NCI-H510A (cell line): ENCODE results near the gene BID.

Source experiments
- DNase-seq: peaks from one replicate; lab custom pipeline; 2025; lab: John Stamatoyannopoulos, UW

Gene BID

DNA sequence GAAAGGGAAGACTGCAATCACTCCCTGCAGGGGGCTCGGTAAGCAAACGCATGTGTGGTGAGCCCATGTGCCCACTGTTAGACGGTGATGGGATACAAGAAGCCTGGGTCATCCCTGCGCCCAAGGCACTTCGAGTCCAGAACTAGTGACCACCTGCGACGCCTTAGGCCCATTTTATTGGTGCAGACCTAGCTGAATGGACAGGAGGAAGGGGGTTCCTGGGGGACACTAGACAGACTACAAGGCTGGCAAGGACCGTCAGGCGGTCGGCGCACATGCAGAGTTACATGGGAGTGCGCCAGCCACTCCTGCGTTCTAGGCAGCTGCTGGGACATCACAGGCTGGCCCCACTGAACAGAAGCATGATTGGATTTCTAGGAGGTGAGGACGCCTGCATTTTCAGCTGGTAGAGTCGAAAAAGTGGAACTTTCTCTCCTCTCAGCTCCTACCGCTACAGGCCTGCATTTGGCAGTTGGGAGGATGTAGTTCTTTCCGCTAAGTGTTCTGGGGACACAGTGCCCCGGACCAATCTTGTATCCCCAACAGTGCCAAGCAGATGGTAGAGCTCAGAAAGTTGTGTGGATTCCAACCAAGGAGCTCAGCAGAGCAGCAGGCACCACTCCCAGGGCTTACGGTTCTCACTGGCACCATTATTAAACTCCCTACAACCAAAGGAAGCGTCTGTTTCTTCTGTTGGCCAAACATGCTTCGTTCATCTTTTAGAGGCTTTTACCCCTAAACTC lies 35.7 kb downstream of the BID start:
- DNase-seq = no peak

DNA sequence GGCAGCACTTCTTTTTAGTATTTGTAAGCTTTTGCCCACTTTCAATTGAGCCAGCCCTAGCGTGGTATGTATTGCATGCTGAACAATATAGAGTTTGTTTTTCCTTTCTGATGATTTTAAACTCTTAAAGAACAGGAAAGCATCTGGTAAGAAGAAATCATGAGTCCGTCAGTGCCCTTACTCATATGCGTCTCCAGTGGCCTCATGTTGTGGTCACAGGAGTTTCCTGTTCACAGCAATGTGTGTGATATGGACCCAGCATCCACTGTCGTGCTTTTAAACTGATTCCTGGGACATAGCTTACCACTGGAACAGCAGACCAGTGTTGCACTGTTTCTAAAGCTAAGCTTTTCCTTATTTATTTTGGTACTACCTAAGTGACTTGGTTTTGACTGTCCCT lies 40.1 kb downstream of the BID start:
- DNase-seq = no peak

DNA sequence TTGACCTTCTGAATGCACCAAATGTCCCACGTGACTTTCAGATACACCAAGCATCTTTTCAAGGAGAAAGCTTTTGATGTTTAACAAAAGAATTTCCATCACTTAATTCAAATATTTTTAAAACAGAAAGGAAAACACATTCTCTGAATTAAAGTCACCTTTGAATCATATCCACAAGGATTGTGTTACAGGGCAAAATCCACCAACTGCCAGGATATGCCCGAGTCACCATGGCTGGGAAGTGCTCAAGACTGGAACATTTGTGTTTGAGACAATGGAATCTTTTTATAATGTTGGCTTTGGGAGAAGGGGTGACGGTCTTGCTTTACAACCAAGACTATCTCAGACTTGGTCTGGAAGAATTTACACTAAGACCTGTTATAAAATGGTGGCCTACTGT lies 40.8 kb downstream of the BID start:
- DNase-seq = no peak

DNA sequence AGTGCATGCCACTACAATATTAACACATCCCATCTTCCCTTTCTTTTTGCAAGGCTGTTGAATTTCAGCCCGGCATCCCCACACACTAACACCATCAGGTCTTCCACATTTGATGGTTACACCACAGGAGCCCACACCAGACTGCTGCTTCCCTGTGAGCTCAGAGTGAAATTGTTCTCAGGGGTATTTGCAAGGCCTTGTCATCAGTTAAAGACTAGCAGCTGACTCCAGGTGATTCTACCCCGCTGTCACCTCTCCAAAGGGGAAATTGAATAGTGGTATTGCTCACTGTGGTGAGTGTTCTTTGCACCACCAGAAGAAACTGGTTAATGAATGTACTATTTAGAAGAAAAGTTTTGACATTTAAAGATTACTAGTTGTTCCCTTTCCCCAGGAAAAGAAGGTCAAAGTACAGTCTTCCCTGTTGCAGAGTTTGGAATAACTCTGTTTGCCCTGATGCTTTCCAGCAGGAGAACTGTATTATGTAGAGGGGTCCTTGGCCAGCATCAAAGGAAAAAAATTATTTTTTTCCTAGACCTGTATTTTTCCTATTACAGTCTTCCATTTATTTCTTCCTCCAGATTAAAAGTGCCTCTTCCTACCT lies 41.9 kb downstream of the BID start:
- no peak for DNase-seq

DNA sequence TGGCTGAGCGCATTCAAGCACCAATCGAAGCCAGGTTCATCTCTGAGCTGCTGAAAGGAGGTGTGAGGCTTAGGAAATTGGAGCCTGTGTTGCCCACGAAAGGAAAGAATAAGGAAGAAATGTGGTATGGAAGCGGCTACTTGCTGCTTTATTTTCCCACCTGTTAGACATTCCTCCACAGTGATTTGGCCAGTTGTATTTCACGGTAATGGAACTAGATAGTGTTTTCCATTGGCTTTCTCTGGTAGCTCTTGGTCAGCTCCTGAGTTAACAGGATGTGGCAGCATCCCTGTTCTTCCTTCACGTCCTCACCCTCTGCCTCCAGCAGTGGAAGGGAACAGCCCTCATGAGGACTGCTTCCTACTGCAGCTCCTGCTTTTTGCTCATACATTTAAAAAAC lies 44.7 kb downstream of the BID start:
- no peak for DNase-seq

DNA sequence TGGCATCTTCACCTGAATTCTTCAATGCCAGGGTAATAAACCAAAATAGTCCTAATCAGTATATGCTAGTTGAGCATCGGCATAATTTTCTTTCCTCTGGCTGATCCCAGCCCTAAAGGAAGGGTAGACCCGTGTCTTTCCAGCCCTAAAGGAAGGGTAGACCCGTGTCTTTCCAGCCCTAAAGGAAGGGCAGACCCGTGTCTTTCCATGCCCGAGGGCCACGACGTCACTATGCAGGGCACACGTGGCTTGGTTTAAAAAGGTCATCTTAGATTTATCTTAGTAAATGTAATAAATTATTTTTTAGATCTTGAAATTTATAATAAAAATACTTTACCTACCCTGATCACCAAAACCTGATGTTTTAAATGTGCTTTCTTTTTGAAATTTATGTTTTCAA lies 45.5 kb downstream of the BID start:
- no peak for DNase-seq

DNA sequence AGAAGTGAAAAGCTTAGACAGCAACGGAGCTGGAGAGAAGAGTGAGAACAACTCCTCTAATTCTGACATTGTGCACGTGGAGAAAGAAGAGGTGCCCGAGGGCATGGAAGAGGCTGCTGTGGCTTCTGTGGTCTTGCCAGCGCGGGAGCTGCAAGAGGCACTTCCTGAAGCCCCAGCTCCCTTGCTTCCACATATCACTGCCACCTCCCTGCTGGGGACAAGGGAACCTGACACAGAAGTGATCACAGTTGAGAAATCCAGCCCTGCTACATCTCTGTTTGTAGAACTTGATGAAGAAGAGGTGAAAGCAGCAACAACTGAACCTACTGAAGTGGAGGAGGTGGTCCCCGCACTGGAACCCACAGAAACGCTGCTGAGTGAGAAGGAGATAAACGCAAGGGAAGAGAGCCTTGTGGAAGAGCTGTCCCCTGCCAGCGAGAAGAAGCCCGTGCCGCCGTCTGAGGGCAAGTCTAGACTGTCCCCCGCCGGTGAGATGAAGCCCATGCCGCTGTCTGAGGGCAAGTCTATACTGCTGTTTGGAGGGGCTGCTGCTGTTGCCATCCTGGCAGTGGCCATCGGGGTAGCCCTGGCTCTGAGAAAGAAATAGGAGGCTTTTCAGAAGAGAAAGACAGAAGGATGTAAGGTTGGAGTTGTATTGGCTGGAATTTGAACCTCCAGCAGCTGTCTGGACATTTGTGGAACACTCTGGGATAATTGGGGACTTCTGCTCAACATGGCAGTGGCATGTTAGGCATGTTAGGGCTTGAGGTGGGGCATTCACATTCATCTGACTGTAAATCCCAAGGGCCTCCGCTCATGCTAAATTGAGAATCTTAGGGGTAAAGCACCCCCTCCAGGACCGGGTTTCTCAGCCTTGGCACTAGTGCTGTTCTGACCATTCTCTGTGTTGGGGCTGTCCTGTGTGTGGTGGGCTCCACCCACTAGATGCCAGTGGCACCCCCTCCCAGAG lies 47.1 kb downstream of the BID start:
- DNase-seq = no peak

DNA sequence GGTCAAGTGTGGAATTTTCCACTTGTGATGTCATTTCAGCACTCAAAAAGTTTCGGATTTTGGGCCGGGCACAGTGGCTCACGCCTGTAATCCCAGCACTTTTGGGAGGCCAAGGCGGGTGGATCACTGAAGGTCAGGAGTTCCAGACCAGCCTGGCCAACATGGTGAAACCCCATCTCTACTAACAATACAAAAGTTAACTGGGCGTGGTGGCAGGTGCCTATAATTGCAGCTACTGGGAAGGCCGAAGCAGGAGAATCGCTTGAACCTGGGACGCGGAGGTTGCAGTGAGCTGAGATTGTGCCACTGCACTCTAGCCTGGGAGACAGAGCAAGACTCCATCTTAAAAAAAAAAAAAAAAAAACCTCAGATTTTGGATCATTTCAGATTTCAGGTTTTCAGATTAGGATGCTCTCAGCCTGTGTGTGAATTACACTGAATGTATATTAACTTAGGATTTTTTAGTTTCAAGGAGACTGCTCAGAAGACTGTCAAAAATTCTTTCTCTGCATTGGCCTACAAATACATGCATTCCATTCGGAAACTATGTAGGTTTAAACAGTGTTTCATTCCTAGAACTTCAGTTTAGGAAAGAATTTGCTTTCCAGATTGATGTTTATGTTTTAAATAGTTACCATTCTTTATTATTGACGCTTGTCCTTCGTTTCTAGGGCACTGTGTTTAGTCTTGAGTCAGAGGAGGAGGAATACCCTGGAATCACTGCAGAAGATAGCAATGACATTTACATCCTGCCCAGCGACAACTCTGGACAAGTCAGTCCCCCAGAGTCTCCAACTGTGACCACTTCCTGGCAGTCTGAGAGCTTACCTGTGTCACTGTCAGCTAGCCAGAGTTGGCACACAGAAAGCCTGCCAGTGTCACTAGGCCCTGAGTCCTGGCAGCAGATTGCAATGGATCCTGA lies 48.0 kb downstream of the BID start:
- DNase-seq = no peak

DNA sequence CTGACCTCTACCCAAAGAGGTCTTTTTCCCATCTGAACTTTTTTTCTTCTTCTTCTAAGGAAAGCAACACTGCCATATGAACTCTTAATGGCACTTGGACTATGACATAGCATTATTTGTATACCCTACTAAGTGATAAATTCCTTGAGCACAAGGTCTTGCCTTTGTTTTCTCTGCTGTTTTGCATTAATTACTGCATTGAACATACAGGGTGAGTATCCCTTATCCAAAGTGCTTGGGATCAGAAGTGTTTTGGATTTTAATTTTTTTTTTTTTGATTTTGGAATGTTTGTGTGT lies 48.8 kb downstream of the BID start:
- no peak for DNase-seq

DNA sequence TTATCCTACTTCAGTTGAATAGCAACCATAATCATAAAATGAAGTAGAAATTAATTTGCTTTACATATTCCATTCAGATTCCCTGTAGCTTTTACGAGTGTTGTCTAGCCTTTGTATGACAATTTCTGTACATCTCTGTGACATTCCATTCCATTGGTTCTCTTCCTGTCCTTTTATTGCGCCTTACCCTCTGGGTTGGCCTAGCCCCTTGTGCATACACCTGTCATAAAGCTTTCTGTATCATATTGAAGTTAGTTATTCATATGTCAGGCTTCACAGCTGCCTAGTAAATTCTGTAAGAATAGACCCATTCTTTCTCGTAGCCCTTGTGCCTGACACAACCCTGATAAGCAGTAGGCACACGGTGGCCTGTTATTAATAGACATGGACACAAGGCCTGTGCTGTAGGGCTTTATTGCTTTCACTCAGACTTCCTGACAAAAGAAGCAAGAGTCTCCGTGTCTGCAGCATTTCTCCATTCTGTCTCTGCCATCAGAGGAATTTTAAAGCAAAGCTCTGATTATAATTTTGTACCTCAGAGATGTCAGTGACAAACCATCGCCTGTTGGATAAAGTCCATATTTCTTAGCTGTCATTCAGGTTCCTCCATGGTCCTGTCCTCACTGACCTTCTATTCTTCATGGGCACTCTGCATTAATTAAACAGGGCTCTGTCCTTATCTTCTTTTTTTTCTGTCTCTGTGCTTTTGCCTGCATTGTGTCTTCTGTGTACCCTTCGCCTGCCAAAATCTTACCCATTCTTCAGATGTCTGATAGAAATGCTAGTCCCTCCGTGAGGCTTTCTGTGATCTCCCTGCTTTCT lies 49.4 kb downstream of the BID start:
- no peak for DNase-seq

DNA sequence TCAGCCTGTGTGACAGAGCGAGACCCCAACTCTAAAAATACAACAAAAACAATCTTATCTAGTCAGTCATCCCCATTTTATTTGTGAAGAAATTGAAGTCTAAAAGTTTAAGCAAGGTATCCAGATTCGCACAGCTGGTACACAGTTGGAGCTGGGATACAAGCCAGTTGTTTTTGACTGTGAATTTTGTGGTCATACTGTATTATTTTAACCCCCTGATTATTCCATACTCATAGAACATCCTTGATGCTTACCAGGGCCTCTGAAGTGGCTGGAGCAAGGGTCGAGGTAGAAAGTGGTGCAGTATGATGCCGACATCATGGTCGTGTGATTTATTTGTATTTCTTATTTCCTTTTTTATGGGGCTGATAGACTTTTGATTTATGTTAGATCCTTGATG lies 50.0 kb downstream of the BID start:
- no peak for DNase-seq

DNA sequence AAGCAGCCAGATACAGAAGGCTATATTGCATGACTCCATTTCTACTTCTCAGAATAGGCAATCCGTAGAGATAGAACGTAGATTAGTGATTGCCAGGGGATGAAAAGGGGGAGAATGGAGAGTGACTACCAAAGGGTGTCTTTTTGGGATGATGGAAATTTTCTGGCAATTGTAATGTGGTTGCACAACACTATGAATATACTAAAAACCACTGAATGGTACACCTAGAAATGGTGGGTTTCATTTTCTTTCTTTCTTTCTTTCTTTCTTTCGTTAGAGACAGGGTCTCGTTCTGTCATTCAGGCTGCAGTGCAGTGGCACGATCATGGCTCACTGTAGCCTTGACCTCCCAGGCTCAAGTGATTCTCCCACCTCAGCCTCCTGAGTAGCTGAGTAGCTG lies 54.4 kb downstream of the BID start:
- no peak for DNase-seq

DNA sequence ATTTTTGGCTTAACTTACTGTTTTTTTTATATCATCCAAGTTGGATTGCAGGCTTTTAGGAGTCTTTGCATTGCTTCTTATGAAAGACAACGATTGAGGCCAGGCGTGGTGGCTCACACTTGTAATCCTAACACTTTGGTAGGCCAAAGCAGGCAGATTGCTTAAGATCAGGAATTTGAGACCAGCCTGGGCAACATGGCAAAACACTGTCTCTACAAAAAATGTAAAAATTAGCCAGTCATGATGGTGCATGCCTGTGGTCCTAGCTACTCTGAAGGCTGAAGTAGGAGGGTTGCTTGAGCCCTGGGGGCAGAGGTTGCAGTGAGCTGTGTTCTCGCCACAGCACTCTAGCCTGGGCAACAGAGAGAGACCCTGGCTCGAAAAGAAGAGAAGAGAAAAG lies 56.6 kb downstream of the BID start:
- no peak for DNase-seq

DNA sequence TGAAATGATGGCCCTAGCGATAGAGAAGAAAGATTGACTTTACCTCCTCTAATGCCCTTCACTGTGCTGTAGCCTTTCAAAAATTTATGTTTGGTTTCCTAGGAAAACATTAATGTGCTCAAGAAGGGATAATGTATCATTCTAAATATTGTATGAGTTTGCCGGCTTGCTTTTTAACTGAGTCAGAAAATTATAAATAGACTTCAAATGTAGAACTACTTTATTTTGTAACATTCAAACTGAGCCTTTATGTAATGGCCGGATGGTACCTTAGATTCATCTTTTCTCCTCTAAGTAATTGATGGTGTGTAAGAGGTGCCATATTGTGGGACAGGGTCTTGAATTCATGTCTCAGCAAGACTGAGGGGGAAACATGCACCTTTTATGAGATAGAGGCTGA lies 57.7 kb downstream of the BID start:
- no peak for DNase-seq

DNA sequence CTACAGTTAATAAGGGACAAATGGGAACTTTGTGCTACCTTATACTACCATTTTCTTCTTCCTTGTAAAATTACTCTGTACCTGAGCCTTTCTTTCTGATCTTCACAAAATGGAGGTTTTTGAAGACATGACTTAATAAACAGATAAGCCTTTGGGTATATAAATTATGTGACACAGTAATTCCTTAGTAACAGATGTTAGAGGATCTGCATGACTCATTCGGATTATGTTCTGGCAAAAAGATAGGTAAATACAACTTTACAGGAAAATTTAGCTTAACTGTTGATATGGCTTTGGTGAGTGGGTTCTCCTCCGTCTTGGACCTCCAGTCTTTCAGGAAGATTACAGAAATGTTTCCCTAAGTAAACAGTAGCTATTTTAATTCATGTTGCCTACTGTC lies 61.8 kb downstream of the BID start:
- DNase-seq = no peak

DNA sequence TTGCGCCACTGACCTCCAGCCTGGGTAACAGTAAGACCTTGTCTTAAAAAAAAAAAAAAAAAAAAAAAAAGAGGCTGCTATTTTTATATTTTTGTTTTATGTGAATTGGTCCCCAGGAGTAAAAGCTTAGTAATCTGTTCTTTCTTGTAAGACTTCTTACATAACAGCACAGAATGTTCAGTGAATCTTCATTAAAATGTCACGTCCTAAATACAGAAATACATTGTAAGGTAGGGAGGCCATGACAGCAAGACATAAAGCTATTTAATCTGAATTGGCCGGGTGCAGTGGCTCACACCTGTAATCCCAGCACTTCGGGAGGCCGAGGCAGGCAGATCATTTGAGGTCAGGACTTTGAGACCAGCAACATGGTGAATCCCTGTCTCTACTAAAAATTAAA lies 64.2 kb downstream of the BID start:
- no peak for DNase-seq

DNA sequence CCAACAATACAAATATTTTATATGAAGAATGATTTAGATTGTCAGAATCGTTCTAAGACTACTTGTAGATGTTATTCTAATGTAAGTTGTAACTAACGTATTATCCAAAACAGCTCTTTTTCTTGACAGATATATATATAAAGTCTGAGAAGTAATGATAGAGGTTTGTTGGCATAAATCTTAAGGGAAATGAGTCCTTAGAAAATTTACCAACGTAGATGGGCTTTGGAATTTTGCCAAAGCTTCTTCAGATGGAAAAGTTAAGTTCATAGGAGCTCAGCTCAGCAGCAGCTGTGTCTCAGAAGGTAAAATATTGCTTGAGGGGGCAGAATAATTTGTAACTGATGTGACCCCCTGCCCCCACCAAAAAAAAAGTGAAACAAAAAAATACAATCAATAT lies 66.7 kb downstream of the BID start:
- DNase-seq = no peak

DNA sequence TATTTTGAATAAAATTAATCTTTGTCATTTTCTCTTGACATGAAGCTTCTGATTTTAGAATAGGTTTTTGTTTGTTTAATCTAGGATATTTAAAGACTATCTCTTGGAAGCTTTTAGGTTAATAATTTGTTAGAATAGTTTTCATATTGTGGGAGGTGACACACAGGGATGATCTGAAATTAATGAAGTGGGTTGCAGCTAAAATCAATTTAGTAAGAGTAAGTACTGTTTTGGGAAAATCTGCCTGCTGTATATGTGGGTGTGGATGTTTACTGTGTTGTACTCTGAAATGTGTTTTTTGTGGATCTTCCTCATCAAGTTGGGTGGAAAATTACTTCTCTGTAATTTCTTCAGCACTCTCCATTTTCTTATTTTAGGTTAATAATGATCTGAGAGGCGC lies 67.3 kb downstream of the BID start:
- DNase-seq = no peak

DNA sequence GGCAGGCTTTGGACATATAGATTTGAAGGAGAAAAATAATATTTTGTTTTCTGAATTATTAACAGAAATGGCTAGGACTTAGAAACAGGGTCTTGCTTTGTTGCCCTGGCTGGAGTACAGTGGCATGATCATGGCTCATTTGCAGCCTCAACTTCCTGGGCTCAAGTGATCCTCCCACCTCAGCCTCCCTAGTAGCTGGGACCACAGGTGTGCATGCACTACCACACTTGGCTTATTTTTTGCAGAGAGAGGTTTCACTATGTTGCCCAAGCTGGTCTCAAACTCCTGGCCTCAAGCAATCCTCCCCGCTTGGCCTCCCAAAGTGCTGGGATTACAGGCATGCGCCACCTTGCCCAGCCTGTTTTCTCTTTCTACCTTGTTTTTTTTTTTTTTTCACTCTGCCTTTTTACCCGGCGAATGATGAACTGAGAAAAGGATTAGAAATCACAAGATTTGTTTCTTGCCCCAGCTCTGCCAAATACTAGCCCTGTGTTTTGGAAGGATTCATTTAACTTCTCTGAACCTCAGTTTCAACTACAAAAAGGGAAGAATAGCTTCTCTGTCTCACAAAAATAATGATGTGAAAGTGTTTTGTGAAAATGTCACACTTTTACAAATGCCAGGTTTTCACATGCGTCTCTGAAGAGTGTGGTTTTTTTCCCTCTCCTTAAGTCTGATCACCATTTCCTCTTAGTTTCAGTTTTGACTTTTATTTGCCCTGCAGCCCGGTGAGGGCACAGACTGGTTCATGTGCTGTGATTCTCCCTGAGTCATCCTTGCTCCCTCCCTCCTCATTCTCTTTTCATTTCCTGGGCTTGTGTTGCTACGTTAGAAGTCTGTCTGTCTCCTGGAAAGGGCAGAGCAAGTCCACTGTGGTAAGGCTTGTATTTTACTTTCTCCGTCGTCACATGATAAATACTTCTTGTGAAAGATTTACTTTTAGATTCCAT lies 68.0 kb downstream of the BID start:
- no peak for DNase-seq

DNA sequence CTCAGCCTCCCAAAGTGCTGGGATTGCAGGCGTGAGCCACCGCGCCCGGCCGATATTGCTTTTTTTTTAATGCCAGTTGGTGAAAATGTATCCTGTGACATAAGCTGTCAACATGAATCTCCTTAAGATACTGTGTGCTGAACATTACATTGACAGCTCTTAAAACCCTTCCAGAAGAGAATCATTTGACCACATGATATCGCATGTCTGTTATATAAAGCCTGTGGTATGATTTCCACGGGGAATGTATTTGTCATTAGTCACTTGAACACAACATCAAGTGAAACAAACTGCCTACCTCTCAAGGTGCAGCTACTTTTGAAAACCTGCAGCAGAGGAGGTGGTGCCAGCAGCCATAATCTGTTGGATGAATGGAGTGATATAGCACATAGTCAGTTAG lies 68.7 kb downstream of the BID start:
- DNase-seq = no peak
